ENCODE measurements around the gene BCAS4.

Gene BCAS4

DNA sequence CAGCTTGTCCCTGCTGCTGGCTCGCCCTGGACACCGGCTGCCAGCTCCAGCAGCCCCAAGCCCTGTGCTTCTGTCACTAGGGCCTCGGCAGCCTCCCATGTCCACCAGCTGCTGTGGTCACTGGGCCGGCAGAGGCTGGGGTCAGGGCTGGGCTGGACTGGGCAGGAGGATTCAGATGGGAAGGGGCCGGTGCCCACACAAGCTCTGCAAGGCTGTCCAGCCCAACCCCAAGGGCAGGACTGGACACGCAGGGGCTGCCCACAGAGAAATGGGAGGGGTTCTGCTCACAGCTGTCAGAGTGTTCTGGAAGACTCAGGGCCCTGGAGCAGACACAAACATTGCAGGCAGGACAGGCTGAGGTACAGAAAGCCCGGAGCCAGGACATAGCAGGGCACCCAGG, 70.7 kb downstream of the BCAS4 start:
- no peaks in the 10 kb centered on the region for H3K36me3 ChIP-seq (ENCODE audit: control insufficient read depth in 2 of 2, insufficient read depth in 1 of 2, low read length in 2 of 2)
- ChIA-PET POLR2A (no interaction called here), CTCF (interaction anchor here (0.8 kb wide), 1 partner anchor 11 kb away, joined by 3 read pairs; no protein-coding TSS in a partner anchor)
- no peak overlapping the region for H3K27ac ChIP-seq (ENCODE audit: extremely low read depth, low read depth, low read length)
- H3K9me3 ChIP-seq (ENCODE audit: control insufficient read depth, insufficient read depth, low read depth, low read length), result no peaks in the 10 kb centered on the region
- H3K4me3 ChIP-seq (ENCODE audit: low read depth, low read length), result no peak overlapping the region
- TF ChIP-seq, protein P1, sequence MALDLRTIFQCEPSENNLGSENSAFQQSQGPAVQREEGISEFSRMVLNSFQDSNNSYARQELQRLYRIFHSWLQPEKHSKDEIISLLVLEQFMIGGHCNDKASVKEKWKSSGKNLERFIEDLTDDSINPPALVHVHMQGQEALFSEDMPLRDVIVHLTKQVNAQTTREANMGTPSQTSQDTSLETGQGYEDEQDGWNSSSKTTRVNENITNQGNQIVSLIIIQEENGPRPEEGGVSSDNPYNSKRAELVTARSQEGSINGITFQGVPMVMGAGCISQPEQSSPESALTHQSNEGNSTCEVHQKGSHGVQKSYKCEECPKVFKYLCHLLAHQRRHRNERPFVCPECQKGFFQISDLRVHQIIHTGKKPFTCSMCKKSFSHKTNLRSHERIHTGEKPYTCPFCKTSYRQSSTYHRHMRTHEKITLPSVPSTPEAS (tag by site-specific recombination; IDR thresholded peaks at IDR 0.05), result no peak
- no peak for TF ChIP-seq ZNF529 (tag by site-specific recombination; IDR thresholded peaks at IDR 0.05; ENCODE audit: insufficient replicate concordance)
- H3K4me1 ChIP-seq (ENCODE audit: control insufficient read depth, insufficient read depth, low read length), result no peaks in the 10 kb centered on the region

DNA sequence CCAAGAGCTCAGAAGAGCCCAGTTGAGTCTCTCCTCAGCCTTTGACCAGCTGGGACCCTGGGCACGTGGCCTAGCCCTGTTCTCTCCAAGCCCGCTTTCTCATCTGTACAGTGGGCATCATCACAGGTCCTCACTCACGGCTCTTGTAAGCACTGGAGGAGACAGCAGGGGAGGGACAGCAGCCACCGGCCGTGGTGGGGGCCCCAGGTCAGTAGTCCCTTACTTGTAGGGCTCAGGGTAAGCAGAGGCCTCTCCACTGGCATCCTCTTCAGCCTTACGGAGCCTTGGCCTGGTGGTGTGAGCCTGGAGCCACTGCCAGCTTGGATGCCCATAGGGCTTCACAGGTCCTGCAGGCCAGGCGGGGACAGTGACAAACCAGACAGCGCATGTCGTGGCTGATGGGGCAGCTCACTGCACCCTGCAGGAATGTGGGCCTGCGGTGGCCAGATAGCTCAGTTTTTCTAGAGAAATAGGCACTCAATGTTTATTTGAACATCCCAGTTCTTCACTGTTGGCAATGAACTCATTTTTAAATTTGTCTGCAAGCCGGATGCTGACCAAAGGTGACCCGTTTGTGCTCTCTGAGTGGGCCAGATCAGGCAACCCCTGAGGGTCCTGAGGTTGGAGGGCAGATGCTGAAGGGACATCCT, 71.3 kb downstream of the BCAS4 start:
- H3K36me3 ChIP-seq (ENCODE audit: control insufficient read depth in 2 of 2, insufficient read depth in 1 of 2, low read length in 2 of 2), result no peaks in the 10 kb centered on the region
- POLR2A ChIA-PET, result no interaction called here
- CTCF ChIA-PET, result interaction anchor here (0.8 kb wide), 1 partner anchor 31 kb away, joined by 4 read pairs; no protein-coding TSS in a partner anchor
- no peaks in the 10 kb centered on the region for H3K4me1 ChIP-seq (ENCODE audit: control insufficient read depth, insufficient read depth, low read length)
- TF ChIP-seq SALL2 (tag by site-specific recombination; IDR thresholded peaks at IDR 0.05; ENCODE audit: borderline replicate concordance) (no peak), ZNF37A (tag by site-specific recombination; IDR thresholded peaks at IDR 0.05) (no peak), GLI2 (tag by site-specific recombination; IDR thresholded peaks at IDR 0.05; ENCODE audit: borderline replicate concordance, low read depth) (no peak), WT1 (tag by site-specific recombination; IDR thresholded peaks at IDR 0.05) (no peak), ZNF660 (tag by site-specific recombination; IDR thresholded peaks at IDR 0.05) (no peak), ZBTB17 (tag by site-specific recombination; IDR thresholded peaks at IDR 0.05) (no peak), ZNF19 (tag by site-specific recombination; IDR thresholded peaks at IDR 0.05; ENCODE audit: low read depth) (no peak), SCRT1 (tag by site-specific recombination; IDR thresholded peaks at IDR 0.05; ENCODE audit: borderline replicate concordance) (no peak), ZNF223 (tag by site-specific recombination; IDR thresholded peaks at IDR 0.05) (no peak)
- TF ChIP-seq, protein P2, sequence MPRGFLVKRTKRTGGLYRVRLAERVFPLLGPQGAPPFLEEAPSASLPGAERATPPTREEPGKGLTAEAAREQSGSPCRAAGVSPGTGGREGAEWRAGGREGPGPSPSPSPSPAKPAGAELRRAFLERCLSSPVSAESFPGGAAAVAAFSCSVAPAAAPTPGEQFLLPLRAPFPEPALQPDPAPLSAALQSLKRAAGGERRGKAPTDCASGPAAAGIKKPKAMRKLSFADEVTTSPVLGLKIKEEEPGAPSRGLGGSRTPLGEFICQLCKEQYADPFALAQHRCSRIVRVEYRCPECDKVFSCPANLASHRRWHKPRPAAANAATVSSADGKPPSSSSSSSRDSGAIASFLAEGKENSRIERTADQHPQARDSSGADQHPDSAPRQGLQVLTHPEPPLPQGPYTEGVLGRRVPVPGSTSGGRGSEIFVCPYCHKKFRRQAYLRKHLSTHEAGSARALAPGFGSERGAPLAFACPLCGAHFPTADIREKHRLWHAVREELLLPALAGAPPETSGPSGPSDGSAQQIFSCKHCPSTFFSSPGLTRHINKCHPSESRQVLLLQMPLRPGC (tag by site-specific recombination; IDR thresholded peaks at IDR 0.05), result no peak
- TF ChIP-seq, protein P3, sequence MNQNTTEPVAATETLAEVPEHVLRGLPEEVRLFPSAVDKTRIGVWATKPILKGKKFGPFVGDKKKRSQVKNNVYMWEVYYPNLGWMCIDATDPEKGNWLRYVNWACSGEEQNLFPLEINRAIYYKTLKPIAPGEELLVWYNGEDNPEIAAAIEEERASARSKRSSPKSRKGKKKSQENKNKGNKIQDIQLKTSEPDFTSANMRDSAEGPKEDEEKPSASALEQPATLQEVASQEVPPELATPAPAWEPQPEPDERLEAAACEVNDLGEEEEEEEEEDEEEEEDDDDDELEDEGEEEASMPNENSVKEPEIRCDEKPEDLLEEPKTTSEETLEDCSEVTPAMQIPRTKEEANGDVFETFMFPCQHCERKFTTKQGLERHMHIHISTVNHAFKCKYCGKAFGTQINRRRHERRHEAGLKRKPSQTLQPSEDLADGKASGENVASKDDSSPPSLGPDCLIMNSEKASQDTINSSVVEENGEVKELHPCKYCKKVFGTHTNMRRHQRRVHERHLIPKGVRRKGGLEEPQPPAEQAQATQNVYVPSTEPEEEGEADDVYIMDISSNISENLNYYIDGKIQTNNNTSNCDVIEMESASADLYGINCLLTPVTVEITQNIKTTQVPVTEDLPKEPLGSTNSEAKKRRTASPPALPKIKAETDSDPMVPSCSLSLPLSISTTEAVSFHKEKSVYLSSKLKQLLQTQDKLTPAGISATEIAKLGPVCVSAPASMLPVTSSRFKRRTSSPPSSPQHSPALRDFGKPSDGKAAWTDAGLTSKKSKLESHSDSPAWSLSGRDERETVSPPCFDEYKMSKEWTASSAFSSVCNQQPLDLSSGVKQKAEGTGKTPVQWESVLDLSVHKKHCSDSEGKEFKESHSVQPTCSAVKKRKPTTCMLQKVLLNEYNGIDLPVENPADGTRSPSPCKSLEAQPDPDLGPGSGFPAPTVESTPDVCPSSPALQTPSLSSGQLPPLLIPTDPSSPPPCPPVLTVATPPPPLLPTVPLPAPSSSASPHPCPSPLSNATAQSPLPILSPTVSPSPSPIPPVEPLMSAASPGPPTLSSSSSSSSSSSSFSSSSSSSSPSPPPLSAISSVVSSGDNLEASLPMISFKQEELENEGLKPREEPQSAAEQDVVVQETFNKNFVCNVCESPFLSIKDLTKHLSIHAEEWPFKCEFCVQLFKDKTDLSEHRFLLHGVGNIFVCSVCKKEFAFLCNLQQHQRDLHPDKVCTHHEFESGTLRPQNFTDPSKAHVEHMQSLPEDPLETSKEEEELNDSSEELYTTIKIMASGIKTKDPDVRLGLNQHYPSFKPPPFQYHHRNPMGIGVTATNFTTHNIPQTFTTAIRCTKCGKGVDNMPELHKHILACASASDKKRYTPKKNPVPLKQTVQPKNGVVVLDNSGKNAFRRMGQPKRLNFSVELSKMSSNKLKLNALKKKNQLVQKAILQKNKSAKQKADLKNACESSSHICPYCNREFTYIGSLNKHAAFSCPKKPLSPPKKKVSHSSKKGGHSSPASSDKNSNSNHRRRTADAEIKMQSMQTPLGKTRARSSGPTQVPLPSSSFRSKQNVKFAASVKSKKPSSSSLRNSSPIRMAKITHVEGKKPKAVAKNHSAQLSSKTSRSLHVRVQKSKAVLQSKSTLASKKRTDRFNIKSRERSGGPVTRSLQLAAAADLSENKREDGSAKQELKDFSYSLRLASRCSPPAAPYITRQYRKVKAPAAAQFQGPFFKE (tag by site-specific recombination; IDR thresholded peaks at IDR 0.05; ENCODE audit: borderline replicate concordance), result no peak
- TF ChIP-seq, protein P4, sequence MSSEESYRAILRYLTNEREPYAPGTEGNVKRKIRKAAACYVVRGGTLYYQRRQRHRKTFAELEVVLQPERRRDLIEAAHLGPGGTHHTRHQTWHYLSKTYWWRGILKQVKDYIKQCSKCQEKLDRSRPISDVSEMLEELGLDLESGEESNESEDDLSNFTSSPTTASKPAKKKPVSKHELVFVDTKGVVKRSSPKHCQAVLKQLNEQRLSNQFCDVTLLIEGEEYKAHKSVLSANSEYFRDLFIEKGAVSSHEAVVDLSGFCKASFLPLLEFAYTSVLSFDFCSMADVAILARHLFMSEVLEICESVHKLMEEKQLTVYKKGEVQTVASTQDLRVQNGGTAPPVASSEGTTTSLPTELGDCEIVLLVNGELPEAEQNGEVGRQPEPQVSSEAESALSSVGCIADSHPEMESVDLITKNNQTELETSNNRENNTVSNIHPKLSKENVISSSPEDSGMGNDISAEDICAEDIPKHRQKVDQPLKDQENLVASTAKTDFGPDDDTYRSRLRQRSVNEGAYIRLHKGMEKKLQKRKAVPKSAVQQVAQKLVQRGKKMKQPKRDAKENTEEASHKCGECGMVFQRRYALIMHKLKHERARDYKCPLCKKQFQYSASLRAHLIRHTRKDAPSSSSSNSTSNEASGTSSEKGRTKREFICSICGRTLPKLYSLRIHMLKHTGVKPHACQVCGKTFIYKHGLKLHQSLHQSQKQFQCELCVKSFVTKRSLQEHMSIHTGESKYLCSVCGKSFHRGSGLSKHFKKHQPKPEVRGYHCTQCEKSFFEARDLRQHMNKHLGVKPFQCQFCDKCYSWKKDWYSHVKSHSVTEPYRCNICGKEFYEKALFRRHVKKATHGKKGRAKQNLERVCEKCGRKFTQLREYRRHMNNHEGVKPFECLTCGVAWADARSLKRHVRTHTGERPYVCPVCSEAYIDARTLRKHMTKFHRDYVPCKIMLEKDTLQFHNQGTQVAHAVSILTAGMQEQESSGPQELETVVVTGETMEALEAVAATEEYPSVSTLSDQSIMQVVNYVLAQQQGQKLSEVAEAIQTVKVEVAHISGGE (tag by site-specific recombination; conservative IDR thresholded peaks at IDR 0.05; ENCODE audit: low read depth), result no peak
- TF ChIP-seq, protein P5, sequence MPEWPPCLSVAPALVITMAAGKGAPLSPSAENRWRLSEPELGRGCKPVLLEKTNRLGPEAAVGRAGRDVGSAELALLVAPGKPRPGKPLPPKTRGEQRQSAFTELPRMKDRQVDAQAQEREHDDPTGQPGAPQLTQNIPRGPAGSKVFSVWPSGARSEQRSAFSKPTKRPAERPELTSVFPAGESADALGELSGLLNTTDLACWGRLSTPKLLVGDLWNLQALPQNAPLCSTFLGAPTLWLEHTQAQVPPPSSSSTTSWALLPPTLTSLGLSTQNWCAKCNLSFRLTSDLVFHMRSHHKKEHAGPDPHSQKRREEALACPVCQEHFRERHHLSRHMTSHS (tag by site-specific recombination; IDR thresholded peaks at IDR 0.05), result no peak
- TF ChIP-seq, protein P6, sequence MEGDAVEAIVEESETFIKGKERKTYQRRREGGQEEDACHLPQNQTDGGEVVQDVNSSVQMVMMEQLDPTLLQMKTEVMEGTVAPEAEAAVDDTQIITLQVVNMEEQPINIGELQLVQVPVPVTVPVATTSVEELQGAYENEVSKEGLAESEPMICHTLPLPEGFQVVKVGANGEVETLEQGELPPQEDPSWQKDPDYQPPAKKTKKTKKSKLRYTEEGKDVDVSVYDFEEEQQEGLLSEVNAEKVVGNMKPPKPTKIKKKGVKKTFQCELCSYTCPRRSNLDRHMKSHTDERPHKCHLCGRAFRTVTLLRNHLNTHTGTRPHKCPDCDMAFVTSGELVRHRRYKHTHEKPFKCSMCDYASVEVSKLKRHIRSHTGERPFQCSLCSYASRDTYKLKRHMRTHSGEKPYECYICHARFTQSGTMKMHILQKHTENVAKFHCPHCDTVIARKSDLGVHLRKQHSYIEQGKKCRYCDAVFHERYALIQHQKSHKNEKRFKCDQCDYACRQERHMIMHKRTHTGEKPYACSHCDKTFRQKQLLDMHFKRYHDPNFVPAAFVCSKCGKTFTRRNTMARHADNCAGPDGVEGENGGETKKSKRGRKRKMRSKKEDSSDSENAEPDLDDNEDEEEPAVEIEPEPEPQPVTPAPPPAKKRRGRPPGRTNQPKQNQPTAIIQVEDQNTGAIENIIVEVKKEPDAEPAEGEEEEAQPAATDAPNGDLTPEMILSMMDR (tag by site-specific recombination; IDR thresholded peaks at IDR 0.05), result no peak
- no peak overlapping the region for H3K4me3 ChIP-seq (ENCODE audit: low read depth, low read length)
- H3K27ac ChIP-seq (ENCODE audit: extremely low read depth, low read depth, low read length), result no peak overlapping the region
- H3K9me3 ChIP-seq (ENCODE audit: control insufficient read depth, insufficient read depth, low read depth, low read length), result no peaks in the 10 kb centered on the region
